HG02973 (cell line): ENCODE results near the gene TMEM63B.
"Not testable (repeated sequence)": the region's sequence is repeated elsewhere in the genome, so short reads cannot be mapped to it uniquely, and the experiment has no call there.

Experiments used
- ATAC-seq: cut with Tn5 transposase; IDR thresholded peaks from one replicate; pipeline ENCODE4 v1.9.1; 2021; ENCODE audit warnings: moderate library complexity; ENCODE audit not compliant: unreplicated experiment

TMEM63B gene

GRCh38 chr6:44189257-44189656 lies 61.9 kb downstream of the TMEM63B start:
- no peak for ATAC-seq

GRCh38 chr6:44190715-44191114 lies 63.4 kb downstream of the TMEM63B start:
- peak; percentile 65 for ATAC-seq

GRCh38 chr6:44192428-44193041 lies 65.2 kb downstream of the TMEM63B start:
- no peak for ATAC-seq

- ATAC-seq: no peak
Observed at GRCh38 chr6:44193307-44193910, 66.1 kb downstream of the TMEM63B start.

- ATAC-seq: no peak
Observed at GRCh38 chr6:44194326-44194725, 67.0 kb downstream of the TMEM63B start.

GRCh38 chr6:44196351-44196750 lies 69.0 kb downstream of the TMEM63B start:
- not testable (repeated sequence) for ATAC-seq

GRCh38 chr6:44198684-44199083 lies 71.3 kb downstream of the TMEM63B start:
- no peak for ATAC-seq

GRCh38 chr6:44199883-44200282 lies 72.5 kb downstream of the TMEM63B start:
- no peak for ATAC-seq

GRCh38 chr6:44201200-44201599 lies 73.8 kb downstream of the TMEM63B start:
- ATAC-seq: no peak

GRCh38 chr6:44201638-44202303 lies 74.4 kb downstream of the TMEM63B start:
- no peak for ATAC-seq

- no peak for ATAC-seq
Observed at GRCh38 chr6:44202332-44202971, 75.1 kb downstream of the TMEM63B start.

GRCh38 chr6:44202972-44203750 lies 75.8 kb downstream of the TMEM63B start:
- no peak for ATAC-seq

- no peak for ATAC-seq
Observed at GRCh38 chr6:44203955-44204354, 76.6 kb downstream of the TMEM63B start.
